Measurements from ENCODE around the gene NRP1. TPM values are rescaled to one million over a fixed set of nuclear protein-coding genes. Genes with fewer than 3 reads are reported as not detected.
A peak's percentile ranks its signal among the peaks of the same experiment; 100 is the strongest.

The NRP1 gene
- polyA plus RNA-seq, 1 of the 3 experiments (the other 2 are of a cell fraction), result 129 TPM

DNA sequence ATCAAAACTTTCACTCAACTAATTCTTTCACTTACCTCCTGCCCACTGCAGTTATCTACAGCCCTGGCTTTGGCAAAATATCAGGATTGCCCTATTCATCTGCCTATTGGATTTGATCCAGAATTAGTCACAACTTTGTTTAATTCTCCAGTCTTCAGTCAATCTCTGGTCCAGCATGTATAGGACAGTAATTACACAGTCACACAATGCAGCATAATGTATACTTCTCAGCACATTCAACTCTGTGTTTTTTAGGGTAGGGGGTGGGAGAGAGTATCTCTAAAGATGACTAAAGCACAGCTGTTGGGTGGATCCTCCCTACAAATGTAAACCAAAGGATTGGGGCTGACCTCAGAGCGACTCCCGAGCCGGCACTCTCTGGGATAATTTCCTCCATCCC lies 17.7 kb upstream of the NRP1 start:
- 100% methylated on average over 3 of the region's 3 CpGs for WGBS (ENCODE audit: low lambda C conversion rate)
- no peak for DNase-seq
- CTCF ChIA-PET, result no interaction called here
- H4K20me1 ChIP-seq (ENCODE audit: insufficient read depth), result no peaks in the 10 kb centered on the region
- TF ChIP-seq, protein P1, sequence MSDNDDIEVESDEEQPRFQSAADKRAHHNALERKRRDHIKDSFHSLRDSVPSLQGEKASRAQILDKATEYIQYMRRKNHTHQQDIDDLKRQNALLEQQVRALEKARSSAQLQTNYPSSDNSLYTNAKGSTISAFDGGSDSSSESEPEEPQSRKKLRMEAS (IDR thresholded peaks at IDR 0.05; ENCODE audit: low read depth), result no peak
- TF ChIP-seq RCOR1 (IDR thresholded peaks at IDR 0.05; ENCODE audit: low read length) (no peak), EZH2phosphoT487 (IDR thresholded peaks at IDR 0.05; ENCODE audit: borderline replicate concordance, low read depth) (no peak), TEAD4 (IDR thresholded peaks at IDR 0.05; ENCODE audit: borderline replicate concordance, insufficient read depth) (no peak), TCF12 (IDR thresholded peaks at IDR 0.05) (peak; percentile 38; the same call in 1 of the 2 replicates), RAD21 (IDR thresholded peaks at IDR 0.05; ENCODE audit: low read length) (no peak), FOSL2 (IDR thresholded peaks at IDR 0.05; ENCODE audit: borderline replicate concordance, low read depth) (peak; percentile 50; the same call in 1 of the 2 replicates), RFX5 (IDR thresholded peaks at IDR 0.05; ENCODE audit: low read length) (no peak), SMC3 (IDR thresholded peaks at IDR 0.05; ENCODE audit: low read depth, low read length) (no peak), YY1 (IDR thresholded peaks at IDR 0.05; ENCODE audit: low read depth) (no peak), RXRA (IDR thresholded peaks at IDR 0.05; ENCODE audit: borderline replicate concordance, low read depth) (no peak), ELF1 (IDR thresholded peaks at IDR 0.05) (no peak), JUND (IDR thresholded peaks at IDR 0.05) (peak; percentile 52), CHD2 (IDR thresholded peaks at IDR 0.05; ENCODE audit: low read length, partially characterized antibody) (no peak), EP300 (IDR thresholded peaks at IDR 0.05; ENCODE audit: borderline replicate concordance in 1 of 2, low read depth in 1 of 2, low read length in 1 of 2) (no peak), NFIC (IDR thresholded peaks at IDR 0.05; ENCODE audit: borderline replicate concordance) (peak; percentile 82; the same call in 1 of the 2 replicates), GABPA (IDR thresholded peaks at IDR 0.05; ENCODE audit: low read depth) (no peak), FOXM1 (IDR thresholded peaks at IDR 0.05; ENCODE audit: low read depth) (no peak), GATA2 (CRISPR knock-in tag; IDR thresholded peaks at IDR 0.05) (no peak), POLR2AphosphoS5 (IDR thresholded peaks at IDR 0.05; ENCODE audit: low read depth, low read length) (no peak)
- TF ChIP-seq, protein P2, sequence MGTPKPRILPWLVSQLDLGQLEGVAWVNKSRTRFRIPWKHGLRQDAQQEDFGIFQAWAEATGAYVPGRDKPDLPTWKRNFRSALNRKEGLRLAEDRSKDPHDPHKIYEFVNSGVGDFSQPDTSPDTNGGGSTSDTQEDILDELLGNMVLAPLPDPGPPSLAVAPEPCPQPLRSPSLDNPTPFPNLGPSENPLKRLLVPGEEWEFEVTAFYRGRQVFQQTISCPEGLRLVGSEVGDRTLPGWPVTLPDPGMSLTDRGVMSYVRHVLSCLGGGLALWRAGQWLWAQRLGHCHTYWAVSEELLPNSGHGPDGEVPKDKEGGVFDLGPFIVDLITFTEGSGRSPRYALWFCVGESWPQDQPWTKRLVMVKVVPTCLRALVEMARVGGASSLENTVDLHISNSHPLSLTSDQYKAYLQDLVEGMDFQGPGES (IDR thresholded peaks at IDR 0.05; ENCODE audit: low read depth, low read length), result no peak
- TF ChIP-seq, protein P3, sequence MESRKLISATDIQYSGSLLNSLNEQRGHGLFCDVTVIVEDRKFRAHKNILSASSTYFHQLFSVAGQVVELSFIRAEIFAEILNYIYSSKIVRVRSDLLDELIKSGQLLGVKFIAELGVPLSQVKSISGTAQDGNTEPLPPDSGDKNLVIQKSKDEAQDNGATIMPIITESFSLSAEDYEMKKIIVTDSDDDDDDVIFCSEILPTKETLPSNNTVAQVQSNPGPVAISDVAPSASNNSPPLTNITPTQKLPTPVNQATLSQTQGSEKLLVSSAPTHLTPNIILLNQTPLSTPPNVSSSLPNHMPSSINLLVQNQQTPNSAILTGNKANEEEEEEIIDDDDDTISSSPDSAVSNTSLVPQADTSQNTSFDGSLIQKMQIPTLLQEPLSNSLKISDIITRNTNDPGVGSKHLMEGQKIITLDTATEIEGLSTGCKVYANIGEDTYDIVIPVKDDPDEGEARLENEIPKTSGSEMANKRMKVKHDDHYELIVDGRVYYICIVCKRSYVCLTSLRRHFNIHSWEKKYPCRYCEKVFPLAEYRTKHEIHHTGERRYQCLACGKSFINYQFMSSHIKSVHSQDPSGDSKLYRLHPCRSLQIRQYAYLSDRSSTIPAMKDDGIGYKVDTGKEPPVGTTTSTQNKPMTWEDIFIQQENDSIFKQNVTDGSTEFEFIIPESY (IDR thresholded peaks at IDR 0.05; ENCODE audit: borderline replicate concordance, low read depth), result no peak
- TF ChIP-seq, protein P4, sequence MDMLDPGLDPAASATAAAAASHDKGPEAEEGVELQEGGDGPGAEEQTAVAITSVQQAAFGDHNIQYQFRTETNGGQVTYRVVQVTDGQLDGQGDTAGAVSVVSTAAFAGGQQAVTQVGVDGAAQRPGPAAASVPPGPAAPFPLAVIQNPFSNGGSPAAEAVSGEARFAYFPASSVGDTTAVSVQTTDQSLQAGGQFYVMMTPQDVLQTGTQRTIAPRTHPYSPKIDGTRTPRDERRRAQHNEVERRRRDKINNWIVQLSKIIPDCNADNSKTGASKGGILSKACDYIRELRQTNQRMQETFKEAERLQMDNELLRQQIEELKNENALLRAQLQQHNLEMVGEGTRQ (IDR thresholded peaks at IDR 0.05; ENCODE audit: borderline replicate concordance, low read depth, low read length), result no peak
- TF ChIP-seq, protein P5, sequence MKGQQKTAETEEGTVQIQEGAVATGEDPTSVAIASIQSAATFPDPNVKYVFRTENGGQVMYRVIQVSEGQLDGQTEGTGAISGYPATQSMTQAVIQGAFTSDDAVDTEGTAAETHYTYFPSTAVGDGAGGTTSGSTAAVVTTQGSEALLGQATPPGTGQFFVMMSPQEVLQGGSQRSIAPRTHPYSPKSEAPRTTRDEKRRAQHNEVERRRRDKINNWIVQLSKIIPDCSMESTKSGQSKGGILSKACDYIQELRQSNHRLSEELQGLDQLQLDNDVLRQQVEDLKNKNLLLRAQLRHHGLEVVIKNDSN (IDR thresholded peaks at IDR 0.05; ENCODE audit: borderline replicate concordance, low read depth), result no peak
- TF ChIP-seq, protein P6, sequence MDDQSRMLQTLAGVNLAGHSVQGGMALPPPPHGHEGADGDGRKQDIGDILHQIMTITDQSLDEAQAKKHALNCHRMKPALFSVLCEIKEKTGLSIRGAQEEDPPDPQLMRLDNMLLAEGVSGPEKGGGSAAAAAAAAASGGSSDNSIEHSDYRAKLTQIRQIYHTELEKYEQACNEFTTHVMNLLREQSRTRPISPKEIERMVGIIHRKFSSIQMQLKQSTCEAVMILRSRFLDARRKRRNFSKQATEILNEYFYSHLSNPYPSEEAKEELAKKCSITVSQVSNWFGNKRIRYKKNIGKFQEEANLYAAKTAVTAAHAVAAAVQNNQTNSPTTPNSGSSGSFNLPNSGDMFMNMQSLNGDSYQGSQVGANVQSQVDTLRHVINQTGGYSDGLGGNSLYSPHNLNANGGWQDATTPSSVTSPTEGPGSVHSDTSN (IDR thresholded peaks at IDR 0.05), result peak; percentile 50
- TF ChIP-seq, protein P7, sequence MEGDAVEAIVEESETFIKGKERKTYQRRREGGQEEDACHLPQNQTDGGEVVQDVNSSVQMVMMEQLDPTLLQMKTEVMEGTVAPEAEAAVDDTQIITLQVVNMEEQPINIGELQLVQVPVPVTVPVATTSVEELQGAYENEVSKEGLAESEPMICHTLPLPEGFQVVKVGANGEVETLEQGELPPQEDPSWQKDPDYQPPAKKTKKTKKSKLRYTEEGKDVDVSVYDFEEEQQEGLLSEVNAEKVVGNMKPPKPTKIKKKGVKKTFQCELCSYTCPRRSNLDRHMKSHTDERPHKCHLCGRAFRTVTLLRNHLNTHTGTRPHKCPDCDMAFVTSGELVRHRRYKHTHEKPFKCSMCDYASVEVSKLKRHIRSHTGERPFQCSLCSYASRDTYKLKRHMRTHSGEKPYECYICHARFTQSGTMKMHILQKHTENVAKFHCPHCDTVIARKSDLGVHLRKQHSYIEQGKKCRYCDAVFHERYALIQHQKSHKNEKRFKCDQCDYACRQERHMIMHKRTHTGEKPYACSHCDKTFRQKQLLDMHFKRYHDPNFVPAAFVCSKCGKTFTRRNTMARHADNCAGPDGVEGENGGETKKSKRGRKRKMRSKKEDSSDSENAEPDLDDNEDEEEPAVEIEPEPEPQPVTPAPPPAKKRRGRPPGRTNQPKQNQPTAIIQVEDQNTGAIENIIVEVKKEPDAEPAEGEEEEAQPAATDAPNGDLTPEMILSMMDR (IDR thresholded peaks at IDR 0.05), result no peak
- no peaks in the 10 kb centered on the region for H3K9me2 ChIP-seq
- no peaks in the 10 kb centered on the region for H3K36me3 ChIP-seq (replicated peaks in 1 of 2; ENCODE audit: control insufficient read depth in 1 of 2, insufficient read depth in 2 of 2, low read length in 1 of 2)
- no peak overlapping the region for H2AFZ ChIP-seq (ENCODE audit: low read depth)
- H3K27ac ChIP-seq (ENCODE audit: low read depth in 2 of 2, low read length in 1 of 2), result 0 out of 4 replicates have a peak overlapping the region, but pooled peaks of 1 of the 2 experiments have one; percentile 14
- POLR2A ChIA-PET, result no interaction called here
- H3K79me2 ChIP-seq (ENCODE audit: insufficient read depth), result no peaks in the 10 kb centered on the region
- H3K4me2 ChIP-seq, result no peak overlapping the region
- H3K4me3 ChIP-seq (ENCODE audit: low read depth in 2 of 2, low read length in 1 of 2), result no peak overlapping the region
- peaks cover 0 to 6% of the 10 kb centered on the region in 2 experiments; a peak in 2 of 4 replicates for H3K4me1 ChIP-seq (ENCODE audit: control insufficient read depth in 1 of 2, insufficient read depth in 2 of 2, low read depth in 1 of 2, low read length in 1 of 2)
- H3K27me3 ChIP-seq (ENCODE audit: insufficient read depth), result no peaks in the 10 kb centered on the region
- H3F3A ChIP-seq (replicated peaks; ENCODE audit: insufficient read depth), result no peaks in the 10 kb centered on the region
- H3K9me3 ChIP-seq, result no peaks in the 10 kb centered on the region
- no peak overlapping the region for H3K9ac ChIP-seq

All from SK-N-SH (cell line).